ENCODE results near the gene IST1.
A peak's percentile ranks its signal among the peaks of the same experiment; 100 is the strongest.
"Not testable (repeated sequence)": the region's sequence is repeated elsewhere in the genome, so short reads cannot be mapped to it uniquely, and the experiment has no call there.

Gene IST1

DNA sequence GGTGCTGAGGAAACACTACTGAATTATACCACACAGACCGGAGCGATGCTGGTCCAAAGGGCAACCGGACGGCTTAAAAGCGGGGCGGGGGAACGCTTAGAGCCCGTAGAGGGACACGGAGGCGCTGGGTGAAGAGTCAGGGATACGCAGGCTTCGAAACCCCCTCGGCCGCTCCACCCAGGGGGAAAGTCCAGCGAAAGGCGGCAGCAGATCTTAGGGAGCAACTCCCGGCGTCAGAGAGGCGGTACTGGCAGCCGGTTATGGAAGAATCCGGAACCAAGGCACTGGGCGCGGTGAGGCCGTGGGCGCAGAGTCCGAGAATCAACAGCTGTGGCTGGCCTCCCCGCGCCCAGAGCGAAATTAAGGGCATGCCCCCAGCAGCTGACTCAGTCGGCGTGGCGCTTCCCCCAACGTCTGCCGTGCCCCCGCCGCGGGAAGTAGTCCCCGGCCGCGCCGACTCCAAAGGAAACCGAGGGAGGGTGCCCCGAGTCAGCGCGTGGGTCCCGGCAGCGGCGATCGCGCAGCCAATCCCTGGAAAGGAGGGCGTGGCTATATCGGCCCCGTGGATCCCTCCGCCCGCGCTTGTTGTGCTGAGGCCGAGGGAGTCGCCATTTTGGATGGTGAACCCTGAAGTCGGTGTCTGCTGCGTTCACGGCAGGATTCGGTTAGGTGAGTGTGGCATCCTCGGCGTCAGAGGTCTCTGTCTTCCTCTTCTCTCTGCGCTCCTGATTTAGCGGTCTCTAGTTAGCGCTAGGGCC is at the start of gene IST1:
Gene IST1 (plus strand): TSS at position 611 of the 758 bp plus-strand sequence. CDS start 20,110 bp downstream, outside the sequence.
- DNase-seq = peak; percentile 96

DNA sequence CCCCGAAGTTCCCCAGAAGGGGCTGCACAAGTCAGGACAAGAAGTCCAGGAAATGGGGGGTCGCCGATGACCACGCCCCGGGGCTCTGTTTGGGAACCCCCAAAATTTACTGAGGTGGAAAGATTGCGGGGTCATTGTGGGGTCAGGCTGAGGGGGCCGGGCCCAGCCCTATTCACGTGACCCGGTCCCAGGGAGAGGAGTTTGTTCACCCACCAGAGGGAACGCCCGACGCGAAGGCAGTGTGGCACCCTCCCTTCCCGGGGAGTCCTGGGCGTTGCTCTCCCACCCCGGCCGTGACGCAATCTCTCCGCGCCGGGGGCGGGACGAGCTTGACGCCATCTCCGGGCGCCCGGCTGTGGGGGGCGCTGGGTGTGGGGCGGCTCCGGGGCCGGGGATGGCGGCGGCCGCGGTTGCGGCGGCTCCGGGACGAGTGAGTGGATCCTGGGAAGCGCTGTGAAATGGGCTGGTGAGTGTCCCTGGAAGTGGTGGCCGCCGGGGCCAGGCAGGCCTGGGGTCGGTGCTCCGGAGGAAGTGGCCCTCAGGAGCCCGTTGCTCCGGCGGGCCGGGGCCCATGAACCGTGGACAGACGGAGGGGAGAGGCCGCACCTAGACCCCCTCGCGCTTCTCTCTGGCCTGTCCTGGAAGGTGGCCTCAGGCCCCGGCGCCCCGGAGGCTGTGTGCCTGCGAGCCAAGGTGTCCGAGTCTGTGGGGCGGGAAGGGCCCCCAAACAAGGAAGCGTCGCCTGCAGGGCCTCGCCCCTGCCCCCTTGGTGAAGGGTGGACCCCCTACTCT is 49.5 kb upstream of the IST1 start, which contains the start of gene ATXN1L:
Gene ATXN1L (plus strand): TSS at position 338 of the 792 bp plus-strand sequence. CDS start 3,765 bp downstream, outside the sequence.
- DNase-seq = peak; percentile 95

DNA sequence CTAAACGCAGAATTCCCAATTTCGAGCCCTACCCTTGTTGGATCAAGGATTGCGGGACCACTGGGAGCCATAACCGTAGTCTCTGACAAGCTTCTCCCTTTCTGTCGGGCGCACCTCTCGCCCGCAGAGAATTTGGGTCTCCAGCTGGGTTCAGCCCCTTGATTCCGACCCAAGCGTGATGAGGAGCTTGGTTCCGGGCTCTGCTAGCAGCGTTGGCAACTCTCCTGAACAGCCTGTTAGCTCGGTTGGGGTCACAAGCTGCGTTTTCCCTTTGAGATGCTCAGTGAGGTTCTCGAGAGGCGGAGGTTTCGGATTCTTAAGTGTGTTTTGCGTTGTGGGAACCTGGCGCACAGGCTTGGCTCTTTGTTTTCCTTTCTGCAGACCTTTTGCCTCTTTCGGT is 48.9 kb upstream of the IST1 start:
- no peak for DNase-seq

DNA sequence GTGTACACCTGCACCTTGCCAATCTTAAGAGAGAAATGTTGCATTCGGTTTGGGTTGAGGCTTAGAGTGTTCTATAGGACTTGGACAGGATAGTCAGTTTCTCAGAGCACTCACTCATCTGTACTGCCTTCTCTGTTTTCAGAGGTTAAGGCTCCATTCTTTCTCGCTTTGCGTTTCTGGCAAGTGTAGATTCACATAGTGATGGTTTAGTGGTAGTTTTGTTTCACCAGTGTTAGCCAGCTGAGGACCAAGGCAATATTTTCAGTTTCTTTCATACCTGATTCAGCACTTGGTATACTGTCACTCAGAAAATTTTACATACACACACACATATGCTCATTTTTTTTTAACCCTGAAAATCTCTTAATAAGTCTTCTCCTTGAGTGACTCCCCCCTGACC is 48.2 kb upstream of the IST1 start:
- DNase-seq = no peak

DNA sequence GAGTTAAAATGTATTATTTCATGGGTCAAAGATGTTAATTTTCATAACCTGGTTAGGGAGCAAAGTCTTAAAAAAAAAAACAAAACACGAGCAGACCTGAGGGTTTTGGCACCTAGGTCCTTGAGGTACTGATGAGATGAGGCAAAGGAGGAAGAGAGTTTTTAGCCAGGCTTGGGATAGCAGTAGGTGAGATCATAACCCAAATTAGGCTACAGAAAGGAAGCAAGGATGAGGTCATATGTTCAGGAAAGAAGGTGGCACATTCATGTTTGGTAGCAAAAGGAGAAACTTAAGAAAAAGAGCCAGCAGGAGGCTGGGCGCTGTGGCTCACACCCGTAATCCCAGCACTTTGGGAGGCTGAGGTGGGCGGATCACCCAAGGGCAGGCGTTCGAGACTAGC is 46.7 kb upstream of the IST1 start:
- DNase-seq = no peak

DNA sequence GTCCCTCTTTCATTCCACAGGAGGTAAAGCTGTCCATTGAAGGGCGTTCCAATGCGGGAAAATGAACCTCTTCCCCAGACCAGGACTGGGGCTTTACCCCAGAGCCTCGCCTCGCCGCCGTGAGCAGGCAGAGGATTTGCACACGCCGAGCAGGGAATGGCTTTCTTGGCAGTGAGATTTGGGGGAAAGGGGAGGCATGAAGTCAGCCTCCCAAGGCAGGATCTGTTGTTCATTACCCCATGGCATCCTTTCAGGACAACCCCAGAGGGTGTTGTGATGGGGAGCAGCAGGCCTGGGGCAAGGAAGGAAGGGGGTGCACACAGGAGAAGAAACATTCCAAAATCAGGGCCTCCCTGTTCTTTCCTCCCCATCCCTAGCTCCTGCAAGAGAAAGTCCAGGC is 43.6 kb upstream of the IST1 start:
- no peak for DNase-seq

DNA sequence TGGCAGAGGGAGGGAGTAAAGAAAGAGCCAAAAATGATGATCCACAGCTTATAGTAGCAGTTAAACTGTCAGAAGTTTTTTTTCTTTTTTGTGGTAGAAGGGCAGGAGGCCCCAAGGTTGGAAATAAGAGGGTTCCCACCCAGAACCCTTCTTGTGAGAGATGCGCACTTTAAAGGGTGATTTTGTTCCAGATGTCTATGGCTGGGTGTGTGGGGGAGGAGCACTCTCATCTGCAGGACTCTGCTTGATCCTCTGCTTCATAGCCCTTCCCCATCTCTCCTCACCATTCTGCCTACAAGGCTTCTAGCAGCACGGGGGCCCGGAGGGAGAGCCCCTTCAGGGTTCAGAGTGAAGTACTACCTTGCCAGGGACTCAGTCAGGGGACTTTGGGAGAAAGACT is 43.2 kb upstream of the IST1 start:
- DNase-seq = no peak

DNA sequence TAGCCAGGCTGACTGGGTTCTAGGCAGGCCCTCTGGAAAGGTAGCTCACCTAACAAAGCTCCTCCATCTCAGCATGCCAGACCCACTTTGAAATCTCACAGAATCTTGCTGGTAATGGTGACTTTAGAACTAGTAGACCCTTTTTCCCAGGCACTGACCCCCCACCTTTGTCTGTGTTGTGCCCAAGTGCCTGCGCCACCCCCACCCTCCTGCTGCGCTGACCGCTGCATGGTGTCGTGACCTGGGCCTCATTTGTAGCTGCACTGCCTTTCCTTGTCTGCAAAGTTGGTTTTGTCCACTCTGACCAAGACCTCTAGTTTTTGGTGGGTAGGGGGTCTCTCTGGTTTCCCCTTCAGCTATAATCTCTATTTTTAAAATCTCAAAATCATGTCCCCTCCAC is 42.8 kb upstream of the IST1 start:
- DNase-seq = no peak

DNA sequence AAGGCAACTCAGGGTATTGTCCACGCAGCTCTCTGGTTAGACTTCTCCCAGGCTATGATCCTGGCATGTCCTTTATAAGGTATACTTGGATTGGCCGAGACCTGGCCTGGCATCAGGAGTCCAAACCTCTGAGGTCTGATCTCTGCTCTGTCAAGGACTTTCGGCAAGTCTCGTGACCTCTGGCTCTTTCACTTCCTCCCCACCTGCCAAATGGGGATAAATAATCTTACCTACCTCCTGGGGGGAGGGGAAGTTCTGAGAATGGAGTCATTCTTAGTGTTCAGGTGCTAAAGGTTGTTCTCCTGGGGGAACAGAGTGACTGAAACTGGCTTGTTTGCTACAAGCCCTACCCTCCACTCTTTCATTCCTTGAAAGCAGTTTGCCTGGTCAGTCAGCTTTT is 41.9 kb upstream of the IST1 start:
- DNase-seq = no peak

DNA sequence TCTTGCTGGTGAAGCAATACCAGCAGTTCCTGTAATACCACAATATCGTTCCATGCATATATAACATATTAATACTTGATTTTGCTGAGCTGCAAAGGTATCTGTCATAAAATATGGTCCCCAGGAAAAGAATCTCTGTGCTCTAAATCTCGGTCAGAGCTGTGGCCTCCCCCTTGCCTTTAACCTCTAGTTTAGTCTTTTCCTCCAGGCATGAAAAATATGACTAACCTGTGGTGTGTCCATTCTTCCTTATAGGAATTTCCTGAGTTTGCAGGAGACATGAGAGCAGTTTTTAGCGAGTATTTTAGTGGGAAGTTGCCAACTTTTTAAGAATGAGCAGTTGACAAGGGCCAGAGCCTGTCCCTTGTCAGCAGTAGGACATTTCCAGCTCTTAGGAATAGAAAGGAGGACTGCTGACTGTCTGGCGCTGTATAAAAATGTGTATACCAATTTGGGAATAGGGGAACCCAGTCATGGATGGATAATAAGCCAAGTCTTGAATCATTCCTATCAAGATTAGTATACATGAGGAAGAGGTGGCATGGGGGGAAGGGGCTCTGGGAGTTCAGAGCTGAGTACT is 40.9 kb upstream of the IST1 start:
- no peak for DNase-seq

DNA sequence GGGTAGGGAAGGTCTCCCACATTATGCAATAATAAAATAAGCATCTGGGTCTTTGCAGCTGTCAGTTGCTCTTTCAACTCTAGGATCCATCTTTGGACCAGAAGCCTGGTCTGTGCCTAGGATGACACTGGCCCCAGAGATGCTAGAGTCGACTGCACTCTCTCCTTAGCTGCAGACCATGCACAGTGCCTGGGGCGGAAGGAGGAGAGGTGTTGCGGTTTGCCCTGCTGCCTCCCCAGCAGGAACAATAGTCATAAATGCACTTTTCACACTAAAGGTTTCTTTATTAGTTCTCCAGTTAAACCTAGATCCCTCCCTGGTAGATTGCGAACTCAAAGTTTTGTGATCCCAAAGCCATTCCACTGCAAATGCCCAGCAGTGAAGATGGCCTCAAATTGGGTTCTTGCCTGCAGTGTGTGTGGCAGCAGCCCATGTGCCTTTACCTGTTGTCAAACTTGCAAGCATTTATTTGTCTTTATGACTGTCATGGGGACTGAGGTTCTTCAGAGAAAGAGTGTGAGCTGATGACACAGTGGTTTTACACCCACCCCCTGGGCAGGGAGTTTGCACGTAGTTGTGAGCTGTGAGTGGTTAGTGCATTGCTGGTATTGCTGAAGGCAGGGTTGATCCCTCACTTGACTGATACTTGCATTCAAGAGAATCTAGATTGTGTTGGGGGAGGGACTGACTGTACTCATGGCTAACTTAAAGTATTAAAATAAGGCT is 39.2 kb upstream of the IST1 start:
- DNase-seq = no peak

DNA sequence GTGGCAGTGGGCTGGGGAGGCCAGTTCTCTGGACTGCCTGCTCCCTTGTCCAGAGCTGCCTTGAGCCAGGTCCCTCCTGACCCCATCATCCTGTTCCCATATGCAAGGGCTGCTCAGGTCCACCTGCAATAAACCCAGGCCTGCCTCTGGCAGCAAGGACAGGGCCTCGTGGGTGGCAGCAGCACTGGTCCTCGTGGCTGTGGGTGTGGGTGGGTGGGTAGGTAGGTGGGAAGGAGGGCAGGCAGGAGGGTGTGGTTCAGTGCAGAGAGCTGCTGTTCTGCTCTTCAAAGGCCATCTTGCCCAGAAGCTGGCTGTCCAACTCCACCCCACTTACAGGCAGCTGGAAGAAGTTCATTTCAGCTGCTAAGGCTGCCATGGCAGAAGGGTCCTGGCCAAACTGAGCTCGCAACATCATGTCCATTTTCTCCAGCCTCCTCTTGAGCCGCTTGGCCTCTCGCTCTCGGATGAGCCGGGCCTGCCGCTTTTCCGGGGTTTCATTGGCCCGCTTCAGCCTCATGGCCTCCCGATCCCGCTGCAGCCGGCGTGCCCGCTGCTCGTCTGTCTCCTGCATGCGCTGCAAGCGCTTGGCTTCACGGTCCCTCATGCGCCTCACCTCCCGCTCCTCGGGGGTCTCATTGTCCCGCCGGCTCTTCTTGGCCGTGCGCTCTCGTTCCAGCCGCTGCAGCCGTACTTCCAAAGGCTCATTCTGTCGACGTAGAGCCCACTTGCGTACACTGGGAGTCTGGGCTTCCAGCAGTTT is 35.4 kb upstream of the IST1 start:
- no peak for DNase-seq

DNA sequence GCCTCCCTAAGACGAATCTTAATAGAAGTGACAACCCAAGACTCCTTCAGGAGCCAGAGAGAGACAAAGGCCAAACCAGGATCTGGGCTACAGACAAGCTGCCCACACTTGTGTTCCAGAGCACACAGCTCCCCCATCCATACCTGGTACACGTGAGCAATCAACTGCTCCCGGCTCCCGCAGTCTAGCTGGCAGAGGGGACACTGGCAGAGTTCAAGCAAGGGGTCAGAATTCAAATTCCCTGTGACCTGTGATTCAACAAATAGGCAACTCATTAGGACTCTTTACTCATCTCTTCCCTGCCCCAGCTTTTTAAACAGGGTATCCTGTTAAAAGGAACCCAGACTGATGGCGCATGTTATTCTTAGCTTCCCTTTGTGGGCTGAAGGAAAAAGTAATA is 31.3 kb upstream of the IST1 start:
- DNase-seq = no peak

DNA sequence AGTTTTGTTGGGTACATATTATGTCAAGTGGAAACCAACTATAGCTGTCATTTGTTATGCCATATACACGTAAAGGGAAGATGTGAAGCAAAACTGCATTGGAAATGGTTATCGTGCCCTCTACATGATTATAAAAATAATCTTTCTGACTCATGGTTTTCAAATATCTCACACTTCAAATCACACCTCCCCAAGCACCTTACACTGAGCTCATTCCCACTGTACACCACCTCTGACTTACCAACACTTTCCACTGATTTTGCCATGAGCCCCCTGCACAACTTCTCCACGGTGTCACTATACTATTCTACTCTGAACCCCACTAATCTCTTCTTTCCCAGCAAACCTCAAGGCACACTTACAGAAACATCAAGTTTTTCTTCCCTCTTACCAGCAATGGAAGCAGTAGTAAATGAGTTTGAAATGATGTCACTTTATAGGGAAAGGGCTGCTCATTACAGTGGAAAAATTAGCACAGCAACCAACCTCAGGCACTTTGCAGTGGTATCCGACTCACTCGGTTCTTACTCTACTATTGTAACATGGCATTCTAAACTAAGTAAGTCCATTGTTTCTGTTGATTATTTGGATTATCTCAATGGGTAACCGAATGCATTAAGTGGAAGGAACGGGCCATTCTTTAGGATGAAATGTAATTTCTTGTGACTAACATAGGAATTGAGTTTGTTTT is 30.0 kb upstream of the IST1 start:
- DNase-seq = no peak

DNA sequence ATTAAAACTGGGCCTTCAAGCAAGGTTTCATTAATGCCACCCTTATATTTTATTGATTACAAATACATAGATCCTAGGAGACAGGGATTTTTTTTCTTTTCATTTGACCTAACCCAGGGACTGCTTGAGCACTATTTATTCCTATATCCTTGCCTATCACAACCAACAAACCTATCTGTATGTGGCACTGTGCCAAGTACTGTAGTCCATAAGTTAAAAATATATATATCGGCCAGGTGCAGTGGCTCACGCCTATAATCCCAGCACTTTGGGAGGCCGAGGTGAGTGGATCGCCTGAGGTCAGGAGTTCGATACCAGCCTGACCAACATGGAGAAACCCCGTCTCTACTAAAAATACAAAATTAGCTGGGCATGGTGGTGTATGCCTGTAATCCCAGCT is 28.2 kb upstream of the IST1 start:
- not testable (repeated sequence) for DNase-seq

DNA sequence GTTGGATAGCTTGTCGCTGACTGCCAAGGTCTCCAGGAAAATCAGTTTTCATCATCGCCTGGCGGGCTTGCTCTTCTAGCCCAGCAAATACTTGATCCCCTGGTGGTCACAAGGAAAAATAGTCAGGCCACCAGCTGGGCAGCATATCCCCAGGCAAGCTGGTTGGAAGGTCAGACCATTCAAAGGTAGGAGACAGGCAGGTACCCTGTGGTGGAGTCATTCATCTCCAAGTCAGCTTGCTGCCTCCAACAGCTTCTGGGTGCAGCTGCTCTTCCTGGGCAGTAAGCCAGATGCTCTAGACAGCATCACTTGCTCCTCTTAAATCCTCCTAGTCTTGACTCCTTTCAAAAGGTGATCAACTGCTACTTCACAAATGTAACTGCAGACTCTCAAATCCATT is 27.4 kb upstream of the IST1 start:
- DNase-seq = no peak

DNA sequence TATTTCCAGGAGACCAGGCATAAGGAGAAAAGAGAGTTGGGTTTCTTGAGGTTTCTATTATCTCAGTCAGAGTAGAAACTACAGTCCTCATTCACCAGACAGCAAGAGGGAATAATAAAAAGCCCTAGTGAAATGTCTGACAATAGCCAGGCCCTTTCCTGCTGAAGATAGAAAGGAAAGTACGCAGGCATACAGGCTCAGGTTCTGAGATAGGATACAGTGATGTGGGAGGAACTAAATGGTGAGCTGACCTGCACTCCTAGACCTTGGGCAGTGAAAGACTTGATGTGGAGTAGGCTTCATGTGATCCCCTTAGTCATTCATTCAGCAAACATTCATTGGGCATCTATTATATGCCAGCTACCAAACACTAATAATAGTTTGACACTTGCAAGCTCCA is 26.2 kb upstream of the IST1 start:
- no peak for DNase-seq

DNA sequence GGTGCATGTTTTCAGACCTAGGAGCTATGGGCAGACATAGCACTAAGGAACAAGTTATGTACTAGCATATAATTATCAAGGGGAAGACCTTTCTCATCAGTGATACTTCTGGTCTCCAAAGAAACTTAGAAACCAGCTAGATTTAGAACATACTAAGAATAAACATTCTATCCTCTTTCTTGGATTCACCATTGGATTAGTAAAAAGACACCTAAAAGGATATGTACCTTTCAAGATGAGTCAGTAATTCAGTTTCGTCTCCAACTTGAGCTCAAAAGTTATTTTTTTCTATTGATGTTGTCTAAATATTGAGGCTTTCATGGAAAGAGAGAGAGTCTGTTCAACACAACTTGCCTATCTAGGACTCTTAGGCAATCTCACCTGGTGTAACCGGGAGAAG is 24.5 kb upstream of the IST1 start:
- no peak for DNase-seq

DNA sequence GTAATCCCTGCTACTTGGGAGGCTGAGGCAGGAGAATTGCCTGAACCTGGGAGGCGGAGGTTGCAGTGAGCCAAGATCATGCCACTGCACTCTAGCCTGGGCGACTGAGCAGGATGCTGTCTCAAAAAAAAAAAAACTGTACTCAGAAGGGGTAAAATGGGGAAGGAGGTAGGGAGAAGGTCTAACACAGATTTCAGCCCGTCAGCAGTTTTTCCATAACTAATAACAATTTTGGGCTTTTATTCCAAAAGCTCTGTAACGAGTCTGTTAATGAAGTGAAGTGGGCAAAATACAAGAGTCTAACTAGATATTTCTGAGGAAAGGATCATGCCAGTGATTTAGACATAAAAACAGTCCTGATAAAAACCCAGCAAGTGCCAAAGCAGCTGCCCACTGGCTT is 22.1 kb upstream of the IST1 start:
- DNase-seq = no peak

DNA sequence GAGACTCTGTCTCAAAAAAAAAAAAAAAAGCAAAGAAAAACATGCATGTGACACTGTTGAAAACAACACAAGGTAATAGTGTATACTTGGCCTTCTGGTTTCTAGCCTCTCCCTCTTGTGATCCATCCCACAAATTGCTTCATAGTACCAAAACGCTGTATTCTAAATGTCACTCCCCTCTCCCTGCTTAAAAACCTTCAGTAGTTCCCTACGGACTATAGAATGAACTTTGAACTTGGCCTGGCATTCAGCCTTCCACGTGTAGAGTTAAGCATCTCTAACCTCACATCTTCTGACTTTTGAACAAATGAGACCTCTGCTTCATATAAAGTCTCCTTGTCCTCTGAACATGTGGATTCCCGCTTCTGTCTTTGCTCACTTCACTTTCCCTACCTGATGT is 16.4 kb upstream of the IST1 start:
- DNase-seq = no peak

DNA sequence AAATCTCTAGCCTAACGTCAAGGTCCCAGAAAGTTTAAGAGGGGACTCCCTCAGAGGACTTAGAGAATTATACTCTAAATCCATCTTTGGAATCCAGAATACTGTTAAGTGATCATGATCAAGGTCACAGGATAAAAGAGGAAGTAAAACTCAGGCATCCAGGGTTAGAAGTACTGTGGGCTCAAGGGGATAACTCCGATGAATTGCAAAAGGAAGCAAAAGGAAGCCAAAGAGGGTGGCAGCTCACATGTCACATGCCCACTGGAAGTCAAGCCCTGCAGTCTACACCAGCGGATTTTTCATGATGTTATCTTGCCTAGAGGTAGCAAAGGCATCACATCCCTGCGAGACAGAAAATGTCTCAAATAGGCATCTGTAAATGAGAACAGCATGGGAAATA is 15.2 kb upstream of the IST1 start:
- DNase-seq = no peak
